GM19351 (cell line): ENCODE data around the gene MECR.
"Not testable (repeated sequence)": the region's sequence is repeated elsewhere in the genome, so short reads cannot be mapped to it uniquely, and the experiment has no call there.

Source experiments
- ATAC-seq: cut with Tn5 transposase; IDR thresholded peaks from one replicate; pipeline ENCODE4 v1.9.1; 2021; ENCODE audit warnings: mild to moderate bottlenecking, moderate library complexity; ENCODE audit not compliant: unreplicated experiment

Gene MECR

DNA sequence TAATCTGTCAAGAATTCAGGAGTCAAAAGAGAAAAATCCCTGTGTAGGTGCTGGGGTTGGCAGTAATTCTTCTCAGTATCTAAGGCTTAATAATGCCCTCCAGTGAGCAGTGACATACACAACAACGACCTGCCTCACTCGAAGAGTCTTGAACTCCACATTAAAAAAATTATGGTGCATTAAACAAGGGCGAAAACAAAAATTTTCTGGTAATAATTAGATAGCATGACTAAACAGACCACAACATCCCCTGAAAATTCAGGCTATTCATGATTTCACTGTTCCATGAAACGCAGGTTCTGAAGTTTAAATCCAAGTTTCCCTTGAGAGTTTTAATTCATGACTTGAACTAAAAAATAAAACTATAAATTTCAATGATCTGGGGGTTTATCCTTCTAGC lies 54.2 kb downstream of the MECR start:
- ATAC-seq = no peak

DNA sequence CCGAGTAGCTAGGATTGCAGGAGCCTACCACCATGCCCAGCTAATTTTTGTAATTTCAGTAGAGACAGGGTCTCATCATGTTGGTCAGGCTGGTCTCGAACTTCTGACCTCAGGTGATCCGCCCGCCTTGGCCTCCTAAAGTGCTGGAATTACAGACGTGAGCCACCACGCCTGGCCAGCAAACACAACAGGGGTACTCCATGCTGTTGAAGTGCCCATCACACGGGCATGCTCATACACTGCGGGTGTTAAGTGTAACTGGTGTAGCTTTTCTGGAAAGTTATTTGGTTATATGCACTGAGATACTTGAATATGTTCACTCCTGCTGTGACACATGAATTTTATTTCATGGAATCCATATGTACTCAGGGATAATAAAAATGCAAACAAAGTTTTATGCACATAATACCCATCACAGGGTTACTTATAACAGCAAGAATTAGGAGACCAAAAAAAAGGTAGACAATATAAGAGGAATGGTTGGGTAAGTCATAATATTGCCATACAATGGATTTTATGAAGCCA lies 58.3 kb downstream of the MECR start:
- no peak for ATAC-seq

DNA sequence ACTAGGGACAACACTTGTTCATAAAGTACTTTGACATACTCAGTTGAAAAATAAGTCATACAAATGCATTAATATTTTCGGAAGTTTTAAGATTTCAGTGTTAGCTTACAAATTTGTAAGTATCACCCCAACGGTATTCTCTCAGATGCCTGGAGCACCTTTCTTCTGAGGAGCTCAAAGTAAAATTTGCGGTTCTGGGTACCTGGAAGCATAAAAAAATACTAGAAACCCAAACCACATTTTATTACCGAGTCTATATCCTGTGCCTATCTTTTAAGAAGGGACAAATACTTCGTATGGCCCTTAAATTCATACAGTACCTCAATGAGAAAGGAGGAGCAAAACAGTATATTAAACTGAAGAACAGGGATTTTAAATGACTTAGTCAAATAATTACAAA lies 59.2 kb downstream of the MECR start:
- no peak for ATAC-seq

DNA sequence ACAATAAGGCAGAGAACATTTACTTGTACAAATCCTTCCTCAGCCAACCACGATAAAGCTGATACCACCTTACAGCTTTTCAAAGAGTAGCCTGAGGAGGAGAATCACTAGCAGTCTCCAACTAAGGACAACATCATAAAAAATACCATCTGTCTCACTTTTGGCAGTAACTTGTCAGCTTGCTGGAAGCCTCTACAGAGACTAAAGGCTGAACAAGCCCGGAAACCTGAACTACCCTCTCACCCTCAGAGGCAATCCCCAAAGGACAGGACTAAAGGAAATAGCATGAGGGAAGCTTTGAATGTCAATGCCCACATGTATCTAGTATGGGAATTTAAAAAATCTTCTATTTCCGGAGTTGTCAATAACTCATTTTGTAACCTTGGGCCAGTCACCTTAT lies 59.6 kb downstream of the MECR start:
- no peak for ATAC-seq

DNA sequence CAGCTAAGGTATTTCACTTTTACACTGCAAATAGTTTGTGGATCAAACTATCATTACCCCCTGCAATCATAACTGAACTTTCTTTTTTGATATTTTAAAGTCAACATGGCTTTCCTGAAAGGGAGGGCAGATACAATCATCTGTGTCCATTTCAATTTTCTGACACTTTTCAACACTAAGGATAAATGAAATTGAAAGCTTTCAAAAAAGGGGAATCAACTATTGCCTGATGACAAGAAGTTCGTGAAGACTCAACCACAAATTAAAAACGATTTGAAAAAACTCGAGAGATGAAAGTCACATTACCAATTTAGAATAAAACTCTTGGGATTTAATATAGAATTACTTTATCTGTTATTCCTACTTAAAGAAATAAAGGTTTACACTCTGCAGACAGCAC lies 60.8 kb downstream of the MECR start:
- no peak for ATAC-seq

DNA sequence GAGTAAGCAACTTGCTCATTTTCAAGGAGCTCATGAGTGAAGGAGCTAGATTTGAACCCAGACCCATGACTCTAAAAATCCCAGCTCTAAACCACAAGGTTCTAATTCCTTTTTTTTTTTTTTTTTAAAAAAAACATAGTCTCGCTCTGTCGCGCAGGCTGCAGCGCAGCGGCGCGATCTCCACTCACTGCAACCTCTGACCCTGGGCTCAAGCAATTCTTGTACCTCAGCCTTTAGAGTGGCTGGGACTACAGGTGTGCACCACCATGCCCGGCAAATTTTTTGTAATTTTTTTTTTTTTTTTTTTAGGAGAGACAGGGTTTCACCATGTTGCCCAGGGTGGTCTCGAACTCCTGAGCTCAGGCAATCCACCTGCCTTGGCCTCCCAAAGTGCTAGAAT lies 62.8 kb downstream of the MECR start:
- ATAC-seq = no peak

DNA sequence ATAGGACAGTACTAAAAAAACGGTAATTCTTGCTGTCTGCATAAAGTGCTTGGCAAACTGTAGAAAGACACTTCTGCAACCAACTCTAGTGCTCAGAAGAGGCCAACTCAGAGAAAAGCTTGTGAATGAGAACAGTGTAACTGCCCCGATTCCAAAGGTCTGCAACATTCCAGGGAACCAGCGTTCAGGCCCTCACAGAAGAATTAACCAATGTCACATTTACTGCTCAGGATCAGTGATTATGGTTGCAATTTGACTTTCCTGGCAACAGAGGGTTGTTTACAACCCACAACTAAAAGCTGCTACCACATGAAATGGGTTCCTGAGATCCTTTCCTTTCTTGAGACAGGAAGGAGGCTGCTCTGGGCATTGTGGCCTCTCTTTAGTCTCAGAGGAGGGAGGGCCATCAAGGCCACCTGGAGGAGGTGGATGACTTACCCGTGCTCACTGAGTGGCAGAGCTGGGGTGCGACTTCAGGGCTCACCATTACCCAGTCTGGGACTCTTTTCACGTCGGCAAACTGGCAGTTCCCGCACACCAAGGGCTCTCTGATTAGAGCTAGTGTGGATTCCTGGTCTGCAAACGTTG lies 64.3 kb downstream of the MECR start:
- no peak for ATAC-seq

DNA sequence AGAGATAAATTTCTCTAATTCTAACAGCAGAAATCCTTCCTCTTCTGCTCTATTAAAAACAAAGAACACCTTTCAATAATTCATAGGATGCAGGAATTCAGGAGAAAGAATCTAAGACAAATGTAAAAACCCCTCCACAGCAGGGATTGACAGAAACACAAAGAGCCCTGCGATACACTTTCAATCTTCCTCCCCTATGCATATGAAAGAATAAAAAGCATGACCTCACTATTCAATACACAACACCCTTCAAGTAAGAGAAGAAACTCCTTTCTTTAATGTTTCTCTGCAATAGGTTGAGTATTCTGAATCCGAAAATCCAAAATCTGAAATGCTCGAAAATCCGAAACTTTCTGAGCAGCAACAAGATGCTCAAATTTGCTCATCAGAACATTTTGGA lies 66.1 kb downstream of the MECR start:
- no peak for ATAC-seq

DNA sequence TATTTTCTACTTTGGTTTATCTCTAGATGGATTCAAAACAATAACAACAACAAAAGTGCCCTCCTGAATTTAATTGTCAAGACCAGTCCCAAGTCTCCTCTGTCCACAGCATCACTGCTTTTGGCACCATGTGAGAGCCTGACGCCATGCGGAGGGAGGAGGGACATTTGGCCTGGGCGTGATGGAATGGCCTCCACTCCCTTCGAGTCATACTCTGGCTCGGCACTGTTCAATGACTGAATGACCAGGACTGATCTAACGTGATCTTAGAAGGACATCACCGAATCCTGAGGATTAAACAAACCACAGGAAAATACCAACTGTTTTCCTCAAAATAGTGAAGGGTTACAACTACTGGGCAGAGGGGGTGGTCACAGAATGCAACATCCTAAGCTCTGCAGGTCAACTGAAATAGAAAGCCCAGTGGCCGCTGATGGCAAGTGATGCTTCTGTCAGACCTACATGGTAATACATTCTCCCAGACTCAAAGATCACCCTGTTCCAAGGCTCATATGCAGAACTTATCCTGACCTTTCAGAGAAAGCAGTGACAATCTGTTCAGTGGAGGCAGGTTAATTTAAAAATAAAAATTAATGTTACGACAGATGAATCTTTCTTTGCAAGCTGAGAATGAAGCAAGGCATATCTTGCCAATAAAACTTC lies 68.1 kb downstream of the MECR start:
- no peak for ATAC-seq

DNA sequence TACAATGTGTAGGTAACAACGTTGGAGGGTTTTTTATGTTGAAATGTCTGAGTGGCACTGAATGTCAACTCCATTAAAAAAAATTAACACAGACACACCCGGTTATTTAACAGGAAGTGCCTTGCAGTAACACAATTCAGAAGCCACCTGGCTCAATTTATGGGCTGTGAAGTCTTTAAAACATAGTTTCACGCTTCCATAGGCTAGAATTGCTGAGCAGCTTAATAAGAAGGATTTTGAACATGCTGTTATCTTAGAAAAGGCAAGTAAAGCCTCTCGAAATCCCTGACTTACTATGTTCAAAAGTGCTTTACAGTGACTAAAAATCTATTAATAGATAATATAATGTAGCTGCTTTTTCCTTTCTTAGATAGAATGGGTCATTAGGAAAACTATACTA lies 68.7 kb downstream of the MECR start:
- no peak for ATAC-seq

DNA sequence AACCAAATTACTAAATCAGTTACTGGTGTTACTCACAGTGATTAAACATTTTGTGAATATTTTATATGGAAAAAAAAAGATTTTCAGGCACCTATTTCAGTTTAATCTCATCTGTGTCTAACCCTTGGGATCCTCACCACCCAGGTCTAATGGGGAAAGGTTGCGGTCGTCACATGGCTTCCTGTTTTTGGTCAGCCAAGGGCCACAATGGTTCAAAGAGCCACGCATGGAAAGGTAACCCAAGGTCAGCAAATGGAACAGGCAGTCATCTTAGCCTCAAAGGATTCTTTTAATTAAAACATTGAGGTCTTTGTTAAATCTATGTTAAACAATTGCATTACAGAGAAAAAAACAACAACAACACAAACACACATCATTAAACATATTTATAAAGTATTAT lies 71.0 kb downstream of the MECR start:
- no peak for ATAC-seq

DNA sequence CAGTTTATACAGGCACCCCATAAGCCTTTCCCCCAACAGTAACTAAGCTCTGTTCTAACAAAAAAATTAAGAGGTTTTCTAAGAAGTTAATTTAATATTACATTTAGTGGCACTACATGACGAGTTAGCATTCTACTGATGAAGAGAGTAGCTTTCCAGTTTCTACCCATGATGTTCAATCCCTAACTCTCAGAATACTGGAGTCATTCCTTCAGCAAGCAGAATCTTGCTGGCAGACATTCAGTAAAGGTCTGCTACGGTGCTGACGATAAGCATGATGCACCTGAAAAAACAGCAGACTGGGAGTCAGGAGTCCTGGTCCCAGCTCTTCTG lies 73.5 kb downstream of the MECR start:
- ATAC-seq = no peak

DNA sequence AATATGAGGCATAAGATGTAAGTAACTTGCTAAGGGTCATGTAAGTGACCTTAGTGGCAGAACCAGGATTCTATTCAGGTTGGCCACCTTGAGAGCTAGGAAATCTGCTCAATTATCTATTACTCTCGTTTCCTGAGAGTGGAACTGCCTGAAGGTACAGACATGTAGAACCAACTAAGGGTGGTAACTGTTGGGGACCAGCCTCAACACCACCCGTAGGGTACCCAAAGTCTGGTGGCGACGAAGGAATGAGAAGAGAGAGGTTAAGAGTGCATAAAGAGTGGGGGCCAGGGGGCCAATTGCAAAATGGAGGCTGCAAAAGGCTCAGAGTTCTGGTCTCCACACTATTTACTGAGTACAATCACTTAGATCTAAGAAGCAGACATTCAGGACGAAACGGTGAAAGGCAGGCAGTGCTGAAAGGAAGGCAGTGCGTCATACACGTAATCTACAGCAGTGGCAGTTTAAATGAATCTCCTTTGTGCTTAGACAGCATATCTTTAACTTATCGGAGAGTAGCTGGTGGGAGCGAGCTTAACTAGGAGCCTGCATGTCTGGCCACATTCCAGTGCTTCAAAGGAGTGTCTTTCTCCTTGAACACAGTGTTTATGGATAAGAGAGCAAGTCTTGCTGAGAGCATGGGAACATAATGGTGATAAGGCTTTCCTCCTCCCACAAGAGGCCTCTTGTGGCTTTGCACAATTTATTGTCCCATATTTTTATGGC lies 74.0 kb downstream of the MECR start:
- ATAC-seq = no peak

DNA sequence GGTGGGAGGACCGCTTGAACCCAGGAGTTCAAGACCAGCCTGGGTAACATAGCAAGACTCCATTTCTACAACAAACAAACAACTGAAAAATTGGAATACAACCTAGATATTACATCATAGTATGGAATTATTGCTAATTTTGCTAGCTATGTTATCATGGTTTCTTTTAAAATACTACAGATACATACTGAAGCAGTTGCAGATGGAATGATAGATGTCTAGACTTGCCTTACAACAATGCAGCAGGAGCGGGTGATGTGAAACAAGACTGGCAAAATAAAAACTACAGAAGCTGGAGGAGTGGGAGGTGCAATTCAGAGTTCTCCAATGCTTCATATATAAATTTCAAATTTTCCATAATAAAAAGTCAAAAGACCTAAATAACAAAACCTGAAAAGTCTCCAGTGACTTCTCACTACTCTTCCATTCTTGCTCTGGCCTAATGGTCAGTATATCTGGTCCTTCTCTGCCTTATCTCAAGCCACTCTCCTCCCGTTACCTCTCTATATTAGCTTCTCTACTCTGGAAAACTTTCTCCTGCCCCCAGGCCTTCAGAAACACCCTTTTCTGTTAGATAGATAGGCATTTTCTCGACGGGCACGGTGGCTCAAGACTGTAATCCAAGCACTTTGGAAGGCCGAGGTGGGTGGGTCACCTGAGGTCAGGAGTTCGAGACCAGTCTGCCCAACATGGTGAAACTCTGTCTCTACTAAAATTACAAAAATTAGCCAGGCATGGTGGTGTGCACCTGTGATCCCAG lies 78.5 kb downstream of the MECR start:
- no peak for ATAC-seq

DNA sequence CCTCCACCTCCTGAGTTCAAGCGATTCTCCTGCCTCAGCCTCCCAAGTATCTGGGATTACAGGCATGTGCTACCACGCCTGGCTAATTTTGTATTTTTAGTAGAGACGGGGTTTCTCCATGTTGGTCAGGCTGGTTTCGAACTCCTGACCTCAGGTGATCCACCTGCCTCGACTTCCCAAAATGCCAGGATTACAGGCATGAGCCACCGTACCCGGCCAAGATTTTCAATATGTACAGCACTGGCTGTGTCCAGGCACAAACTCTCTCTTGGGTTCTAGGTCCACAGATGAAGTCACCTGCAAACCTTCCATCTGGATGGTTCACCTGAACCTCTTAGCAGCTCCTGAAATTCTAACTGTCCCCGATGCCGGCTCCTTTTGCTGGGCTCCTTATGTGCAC lies 80.4 kb downstream of the MECR start:
- ATAC-seq = not testable (repeated sequence)

DNA sequence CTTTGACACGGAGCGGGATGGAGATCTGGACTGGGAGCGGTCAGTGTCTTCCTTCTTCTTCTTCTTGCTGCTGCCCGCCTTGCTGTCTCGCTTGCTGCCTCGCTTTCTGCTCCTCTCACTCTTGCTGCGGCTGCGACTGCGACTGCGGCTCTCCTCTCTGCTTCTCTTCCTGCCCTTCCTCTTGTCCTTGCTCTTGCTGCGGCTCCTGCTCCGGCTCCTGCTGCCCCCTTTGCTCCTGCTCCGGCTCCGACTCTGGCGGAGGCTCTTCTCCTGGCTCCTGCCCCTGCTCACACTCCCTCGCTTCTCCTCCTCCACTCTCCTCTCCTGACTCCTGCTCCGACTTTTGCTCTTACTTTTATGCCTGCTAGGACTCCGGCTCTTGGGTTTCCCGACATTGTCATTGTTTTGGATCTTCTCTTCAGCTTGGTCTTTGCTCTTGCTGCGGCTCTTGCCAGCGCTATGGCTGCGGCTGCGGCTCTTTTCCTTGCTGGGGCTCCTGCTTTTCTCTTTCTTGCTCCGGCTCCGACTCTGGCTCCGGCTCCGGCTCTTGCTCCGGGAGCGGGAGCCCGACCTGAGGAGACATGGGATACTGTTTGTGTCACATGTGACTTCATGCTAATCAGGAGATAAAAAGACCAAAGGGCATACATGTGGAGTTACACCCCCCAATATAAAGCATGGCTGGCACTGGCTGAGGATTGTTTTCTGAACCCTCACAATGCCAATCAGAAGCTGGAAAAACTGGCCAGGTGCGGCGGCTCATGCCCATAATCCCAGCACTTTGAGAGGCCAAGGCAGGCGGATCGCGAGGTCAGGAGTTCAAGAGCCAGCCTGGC lies 81.9 kb downstream of the MECR start:
- ATAC-seq = no peak

DNA sequence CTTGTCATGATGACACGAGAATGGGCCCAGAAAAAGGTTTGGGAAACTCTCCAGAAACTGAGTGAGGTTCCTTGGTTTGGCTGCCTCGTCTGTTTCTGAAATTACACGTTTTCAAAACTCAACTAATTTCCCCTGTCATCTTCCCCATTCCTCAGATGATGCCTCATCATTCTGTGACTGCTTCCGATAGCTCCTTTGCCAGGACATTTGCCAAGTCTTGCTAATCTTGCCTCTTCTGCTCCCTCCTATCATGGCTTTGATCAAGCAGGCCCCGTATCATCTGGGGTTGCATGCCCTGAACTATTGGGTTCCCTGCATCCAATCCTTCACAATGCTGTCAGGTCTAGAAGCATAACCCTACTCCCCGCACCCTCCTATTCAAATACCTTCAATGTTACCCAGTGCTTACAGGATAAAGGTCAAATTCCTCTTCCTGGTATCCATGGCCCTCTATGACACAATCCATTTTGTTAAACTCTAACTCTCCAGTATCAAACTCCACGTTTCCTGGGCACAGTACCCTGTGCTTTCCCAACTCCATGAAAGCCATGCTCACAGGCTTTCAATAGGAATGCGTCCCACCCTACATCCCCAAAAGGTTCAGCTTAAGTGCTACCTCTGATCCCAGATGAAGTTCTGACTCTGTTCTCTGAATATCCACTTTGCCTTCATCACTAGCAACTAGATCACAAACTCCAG lies 84.8 kb downstream of the MECR start:
- no peak for ATAC-seq

DNA sequence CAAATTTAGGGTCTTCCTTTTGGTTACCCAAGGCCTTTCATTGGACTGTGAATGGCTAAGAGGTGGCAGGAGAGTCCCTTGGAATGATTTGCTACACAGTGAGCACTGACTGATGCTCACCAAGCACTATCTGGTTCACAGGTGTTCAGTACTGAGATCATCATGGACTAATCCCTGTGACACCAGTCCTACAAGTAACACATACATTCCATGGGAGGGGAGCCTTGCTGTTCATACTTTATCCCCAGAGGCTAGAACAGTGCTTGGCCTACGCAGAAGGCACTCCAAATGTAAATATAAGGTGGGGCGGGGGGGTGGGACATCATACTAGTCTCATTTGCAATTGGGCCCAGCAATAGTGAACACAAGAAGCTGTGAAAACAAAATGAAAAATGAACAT lies 86.6 kb downstream of the MECR start:
- no peak for ATAC-seq

DNA sequence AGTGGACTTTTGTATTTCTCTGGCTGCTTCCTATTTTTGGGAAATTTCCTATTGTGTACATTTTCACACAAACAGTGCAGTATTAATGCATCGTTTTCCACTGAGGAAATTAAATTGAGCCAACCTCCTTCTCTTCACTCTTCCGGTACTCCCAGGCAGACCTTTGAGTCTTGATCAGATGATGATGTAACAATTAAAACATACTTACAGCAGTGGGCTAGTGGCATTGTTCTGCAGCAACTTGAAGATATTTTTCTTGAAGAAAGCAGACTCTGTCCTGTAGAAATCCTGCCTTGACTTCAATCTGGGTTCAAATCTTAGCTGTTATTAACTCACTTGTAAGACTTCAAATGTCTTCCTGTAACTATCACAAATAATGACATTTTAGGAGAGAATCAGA lies 88.0 kb downstream of the MECR start:
- ATAC-seq = no peak
